SK-N-SH (cell line): ENCODE measurements around the gene SHISA3. TPM values are rescaled to one million over a fixed set of nuclear protein-coding genes. Genes with fewer than 3 reads are reported as not detected.

Experiments
- CTCF ChIA-PET: fragments of 300-600, 350-600 bp; formaldehyde crosslinking; extraction: SDS; loops from one replicate; lab custom pipeline; 2021; lab: Yijun Ruan, JAX
- POLR2A ChIA-PET: fragments of 350-600 bp; sonication (Branson Sonifier 250); formaldehyde crosslinking; extraction: SDS; loops from one replicate; lab custom pipeline; 2020; ENCODE audit warnings: antibody characterized with exemption, inconsistent platforms; lab: Yijun Ruan, JAX
- DNase-seq: peaks from one replicate; pipeline ENCODE4 v3.0.0; 2012
- H2AFZ ChIP-seq: fragments of 200-600 bp; sonication (generic); 2 replicates; pipeline ENCODE4 v1.8.1; 2016; ENCODE audit warnings: antibody characterized with exemption, mild to moderate bottlenecking, low read depth
- H3F3A ChIP-seq: fragments of 200-600 bp; sonication (generic); replicated peaks from 2 replicates; pipeline ENCODE3; 2016; ENCODE audit warnings: antibody characterized with exemption, mild to moderate bottlenecking; ENCODE audit not compliant: insufficient read depth
- H3K27ac ChIP-seq, 2 experiments: fragments of 200-500 bp in 1 of 2; fragments of 200-600 bp in 1 of 2; sonication (Bioruptor generic) in 1 of 2; sonication (generic), shearing (Covaris generic) in 1 of 2; 2 replicates each; pipeline versions ENCODE4 v1.5.1 to v1.6.1; 2014 to 2016; ENCODE audit warnings: low read depth in 2 of 2, inconsistent platforms in 1 of 2, low read length in 1 of 2, mild to moderate bottlenecking in 1 of 2, mixed read lengths in 1 of 2
- H3K27me3 ChIP-seq: fragments of 200-600 bp; sonication (generic), shearing (Covaris generic); 2 replicates; pipeline ENCODE4 v1.6.1; 2016; ENCODE audit warnings: mixed run types; ENCODE audit not compliant: insufficient read depth
- H3K36me3 ChIP-seq, 2 experiments: fragments of 200-500 bp in 1 of 2; fragments of 200-600 bp in 1 of 2; sonication (Bioruptor generic) in 1 of 2; sonication (generic) in 1 of 2; replicated peaks in 1 of 2; 2 replicates each; pipeline versions ENCODE3 to v1.5.1; 2014 to 2016; ENCODE audit warnings: low read length in 1 of 2, mild to moderate bottlenecking in 1 of 2; ENCODE audit not compliant: insufficient read depth in 2 of 2, control insufficient read depth in 1 of 2
- H3K4me1 ChIP-seq, 2 experiments: fragments of 200-500 bp in 1 of 2; fragments of 200-600 bp in 1 of 2; sonication (Bioruptor generic) in 1 of 2; sonication (generic), shearing (Covaris generic) in 1 of 2; 2 replicates each; pipeline versions ENCODE4 v1.5.1 to v1.6.1; 2014 to 2016; ENCODE audit warnings: low read depth in 1 of 2, low read length in 1 of 2, mixed run types in 1 of 2; ENCODE audit not compliant: insufficient read depth in 2 of 2, control insufficient read depth in 1 of 2
- H3K4me2 ChIP-seq: fragments of 200-600 bp; sonication (generic), shearing (Covaris generic); 2 replicates; pipeline ENCODE4 v1.6.1; 2017; ENCODE audit warnings: mixed run types
- H3K4me3 ChIP-seq, 2 experiments: fragments of 200-500 bp in 1 of 2; fragments of 200-600 bp in 1 of 2; sonication (Bioruptor generic) in 1 of 2; sonication (generic), shearing (Covaris generic) in 1 of 2; 2 replicates each; pipeline versions ENCODE4 v1.5.1 to v1.8.1; 2014 to 2016; ENCODE audit warnings: low read depth in 2 of 2, inconsistent platforms in 1 of 2, low read length in 1 of 2, mild to moderate bottlenecking in 1 of 2, mixed read lengths in 1 of 2, moderate library complexity in 1 of 2
- H3K79me2 ChIP-seq: fragments of 200-600 bp; sonication (generic); 2 replicates; pipeline ENCODE4 v1.8.1; 2017; ENCODE audit warnings: mild to moderate bottlenecking; ENCODE audit not compliant: insufficient read depth
- H3K9ac ChIP-seq: fragments of 200-600 bp; sonication (generic); 2 replicates; pipeline ENCODE4 v1.6.1; 2017; ENCODE audit warnings: mixed run types
- H3K9me2 ChIP-seq: fragments of 200-600 bp; sonication (generic); 2 replicates; pipeline ENCODE4 v1.6.1; 2017; ENCODE audit warnings: mixed run types
- H3K9me3 ChIP-seq: fragments of 200-600 bp; sonication (generic); 2 replicates; pipeline ENCODE4 v1.6.1; 2017; ENCODE audit warnings: mixed run types, mild to moderate bottlenecking, moderate library complexity
- H4K20me1 ChIP-seq: fragments of 200-600 bp; sonication (generic); 2 replicates; pipeline ENCODE4 v1.6.1; 2017; ENCODE audit warnings: mild to moderate bottlenecking, mixed run types; ENCODE audit not compliant: insufficient read depth
- ELF1 ChIP-seq: IDR thresholded peaks from 2 replicates; pipeline ENCODE4 v1.4.0; 2012
- EZH2phosphoT487 ChIP-seq: fragments of 200-600 bp; sonication (generic); IDR thresholded peaks from 2 replicates; pipeline ENCODE4 v1.6.1; 2017; ENCODE audit warnings: low read depth, mixed run types, mild to moderate bottlenecking, antibody characterized with exemption, moderate library complexity, borderline replicate concordance
- FOSL2 ChIP-seq: IDR thresholded peaks from 2 replicates; pipeline ENCODE4 v1.4.0; 2012; ENCODE audit warnings: low read depth, mild to moderate bottlenecking, moderate library complexity, borderline replicate concordance
- FOXJ3 ChIP-seq: sonication (generic); formaldehyde crosslinking; IDR thresholded peaks from 2 replicates; pipeline ENCODE4 v1.5.1; 2020; ENCODE audit warnings: mild to moderate bottlenecking, missing genetic modification reagents
- FOXM1 ChIP-seq: IDR thresholded peaks from 2 replicates; pipeline ENCODE4 v1.4.0; 2012; ENCODE audit warnings: low read depth, mild to moderate bottlenecking
- GABPA ChIP-seq: IDR thresholded peaks from 2 replicates; pipeline ENCODE4 v1.4.0; 2012; ENCODE audit warnings: low read depth, mild to moderate bottlenecking
- GATA2 ChIP-seq: sonication (generic); formaldehyde crosslinking; IDR thresholded peaks from 2 replicates; pipeline ENCODE4 v1.5.0; 2020; ENCODE audit warnings: mild to moderate bottlenecking, missing genetic modification reagents
- JUND ChIP-seq: IDR thresholded peaks from 2 replicates; pipeline ENCODE4 v1.4.0; 2012
- MEF2A ChIP-seq: IDR thresholded peaks from 2 replicates; pipeline ENCODE4 v1.4.0; 2012; ENCODE audit warnings: low read depth, borderline replicate concordance
- NFIC ChIP-seq: IDR thresholded peaks from 2 replicates; pipeline ENCODE4 v1.4.0; 2012; ENCODE audit warnings: borderline replicate concordance
- NRF1 ChIP-seq: IDR thresholded peaks from 2 replicates; pipeline ENCODE4 v1.6.1; 2012; ENCODE audit warnings: low read depth, mild to moderate bottlenecking, low read length
- POLR2AphosphoS5 ChIP-seq: IDR thresholded peaks from 2 replicates; pipeline ENCODE4 v1.6.1; 2012; ENCODE audit warnings: low read depth, low read length
- RAD21 ChIP-seq: IDR thresholded peaks from 2 replicates; pipeline ENCODE4 v1.6.1; 2012; ENCODE audit warnings: mild to moderate bottlenecking, low read length
- SIN3A ChIP-seq: IDR thresholded peaks from 2 replicates; pipeline ENCODE4 v1.6.1; 2012; ENCODE audit warnings: low read depth, mild to moderate bottlenecking, low read length, moderate library complexity, borderline replicate concordance
- TAF1 ChIP-seq: IDR thresholded peaks from 2 replicates; pipeline ENCODE4 v1.6.1; 2012; ENCODE audit warnings: low read depth, mild to moderate bottlenecking, low read length, moderate library complexity, borderline replicate concordance
- TCF12 ChIP-seq: IDR thresholded peaks from 2 replicates; pipeline ENCODE4 v1.4.0; 2012
- YY1 ChIP-seq: IDR thresholded peaks from 2 replicates; pipeline ENCODE4 v1.4.0; 2012; ENCODE audit warnings: low read depth, mild to moderate bottlenecking
- WGBS: methylation state at CpG from one replicate; pipeline ENCODE4 v1.1.6; 2017; ENCODE audit warnings: low lambda C conversion rate; 5-methylcytosine and 5-hydroxymethylcytosine counted together
- polyA plus RNA-seq, 3 experiments: library from polyadenylated mRNA; depleted of rRNA; stranded (reverse); fragments of >200 nt; gene quantifications; 2 replicates each; pipeline ENCODE4 v1.2.3, GENCODE V29; 2012
- TF ChIP-seq, protein P1 (sequence below): fragments of 200-600 bp; sonication (generic); IDR thresholded peaks from 2 replicates; pipeline ENCODE4 v1.6.1; 2017; ENCODE audit warnings: antibody characterized with exemption, mild to moderate bottlenecking, moderate library complexity
- TF ChIP-seq, protein P2 (sequence below): IDR thresholded peaks from 2 replicates; pipeline ENCODE4 v1.6.1; 2012; ENCODE audit warnings: mild to moderate bottlenecking, low read depth, low read length, moderate library complexity
- TF ChIP-seq, protein P3 (sequence below): IDR thresholded peaks from 2 replicates; pipeline ENCODE4; 2012
- TF ChIP-seq, protein P4 (sequence below): fragments of 150-350 bp; IDR thresholded peaks from 2 replicates; pipeline ENCODE4 v1.6.1; 2017; ENCODE audit warnings: antibody characterized with exemption, low read length, low read depth, borderline replicate concordance

SHISA3 gene
- polyA plus RNA-seq, 1 of the 3 experiments (the other 2 are of a cell fraction): 1.1 TPM

DNA sequence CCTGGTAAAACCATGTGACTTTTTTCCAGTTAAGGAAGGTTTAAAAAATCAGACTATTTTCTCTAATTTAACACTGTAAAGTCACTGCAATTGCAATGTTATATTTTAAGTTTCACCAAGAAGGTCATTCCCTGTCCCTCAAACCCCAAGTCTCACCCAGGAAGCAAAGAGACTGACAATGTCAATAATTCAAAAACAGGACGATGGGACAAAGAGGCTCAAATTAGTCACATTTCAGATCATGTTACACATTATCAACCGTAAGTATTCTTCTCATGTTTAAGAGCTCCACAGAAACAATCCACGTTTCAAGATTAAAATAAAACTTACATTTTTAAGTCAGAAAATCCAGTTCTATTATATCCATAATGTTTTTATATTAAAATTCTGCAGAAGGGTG is 13.2 kb downstream of the SHISA3 start:
- CTCF ChIA-PET: interaction anchor here (1.0 kb wide), 1 partner anchor 126 kb away, joined by 3 read pairs; no protein-coding TSS in a partner anchor

DNA sequence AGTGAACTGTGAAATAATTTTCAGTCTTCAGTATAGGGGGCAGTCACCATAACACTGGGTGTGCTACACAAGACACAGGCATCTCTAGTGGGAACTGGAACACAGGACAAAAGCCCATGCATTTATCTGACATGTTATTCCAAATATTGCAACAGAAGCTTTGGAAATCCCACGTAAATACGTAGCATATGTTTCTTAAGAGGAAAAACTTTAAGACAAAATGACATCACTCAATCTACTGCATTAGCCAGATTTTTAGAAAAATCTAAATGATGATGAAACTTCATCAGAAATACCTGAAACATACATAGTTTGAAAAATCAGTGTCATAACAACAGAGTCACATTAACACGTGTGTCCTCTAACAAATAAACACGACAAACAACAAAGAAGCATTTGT is 14.5 kb downstream of the SHISA3 start:
- Histone ChIP-seq H3K4me3 (no peak overlapping the region), H2AFZ (no peak overlapping the region), H3K27ac (peak overlapping the region; percentile 40 to 86), H3K9me3 (no peaks in the 10 kb centered on the region), H3K9me2 (no peaks in the 10 kb centered on the region), H3K79me2 (no peaks in the 10 kb centered on the region), H3K4me1 (peaks cover 3 to 7% of the 10 kb centered on the region in 2 experiments; a peak in 1 of 4 replicates), H3F3A (no peaks in the 10 kb centered on the region), H3K27me3 (no peaks in the 10 kb centered on the region), H4K20me1 (no peaks in the 10 kb centered on the region), H3K9ac (no peak overlapping the region), H3K36me3 (no peaks in the 10 kb centered on the region), H3K4me2 (peak overlapping the region; percentile 13; the same call in 1 of the 2 replicates)
- ChIA-PET CTCF (interaction anchor here (0.9 kb wide), 1 partner anchor 10 kb away, joined by 4 read pairs; no protein-coding TSS in a partner anchor), POLR2A (no interaction called here)
- TF ChIP-seq ELF1: no peak
- TF ChIP-seq, protein P1, sequence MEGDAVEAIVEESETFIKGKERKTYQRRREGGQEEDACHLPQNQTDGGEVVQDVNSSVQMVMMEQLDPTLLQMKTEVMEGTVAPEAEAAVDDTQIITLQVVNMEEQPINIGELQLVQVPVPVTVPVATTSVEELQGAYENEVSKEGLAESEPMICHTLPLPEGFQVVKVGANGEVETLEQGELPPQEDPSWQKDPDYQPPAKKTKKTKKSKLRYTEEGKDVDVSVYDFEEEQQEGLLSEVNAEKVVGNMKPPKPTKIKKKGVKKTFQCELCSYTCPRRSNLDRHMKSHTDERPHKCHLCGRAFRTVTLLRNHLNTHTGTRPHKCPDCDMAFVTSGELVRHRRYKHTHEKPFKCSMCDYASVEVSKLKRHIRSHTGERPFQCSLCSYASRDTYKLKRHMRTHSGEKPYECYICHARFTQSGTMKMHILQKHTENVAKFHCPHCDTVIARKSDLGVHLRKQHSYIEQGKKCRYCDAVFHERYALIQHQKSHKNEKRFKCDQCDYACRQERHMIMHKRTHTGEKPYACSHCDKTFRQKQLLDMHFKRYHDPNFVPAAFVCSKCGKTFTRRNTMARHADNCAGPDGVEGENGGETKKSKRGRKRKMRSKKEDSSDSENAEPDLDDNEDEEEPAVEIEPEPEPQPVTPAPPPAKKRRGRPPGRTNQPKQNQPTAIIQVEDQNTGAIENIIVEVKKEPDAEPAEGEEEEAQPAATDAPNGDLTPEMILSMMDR: no peak
- no peak for TF ChIP-seq GABPA
- TF ChIP-seq POLR2AphosphoS5: no peak
- TF ChIP-seq, protein P2, sequence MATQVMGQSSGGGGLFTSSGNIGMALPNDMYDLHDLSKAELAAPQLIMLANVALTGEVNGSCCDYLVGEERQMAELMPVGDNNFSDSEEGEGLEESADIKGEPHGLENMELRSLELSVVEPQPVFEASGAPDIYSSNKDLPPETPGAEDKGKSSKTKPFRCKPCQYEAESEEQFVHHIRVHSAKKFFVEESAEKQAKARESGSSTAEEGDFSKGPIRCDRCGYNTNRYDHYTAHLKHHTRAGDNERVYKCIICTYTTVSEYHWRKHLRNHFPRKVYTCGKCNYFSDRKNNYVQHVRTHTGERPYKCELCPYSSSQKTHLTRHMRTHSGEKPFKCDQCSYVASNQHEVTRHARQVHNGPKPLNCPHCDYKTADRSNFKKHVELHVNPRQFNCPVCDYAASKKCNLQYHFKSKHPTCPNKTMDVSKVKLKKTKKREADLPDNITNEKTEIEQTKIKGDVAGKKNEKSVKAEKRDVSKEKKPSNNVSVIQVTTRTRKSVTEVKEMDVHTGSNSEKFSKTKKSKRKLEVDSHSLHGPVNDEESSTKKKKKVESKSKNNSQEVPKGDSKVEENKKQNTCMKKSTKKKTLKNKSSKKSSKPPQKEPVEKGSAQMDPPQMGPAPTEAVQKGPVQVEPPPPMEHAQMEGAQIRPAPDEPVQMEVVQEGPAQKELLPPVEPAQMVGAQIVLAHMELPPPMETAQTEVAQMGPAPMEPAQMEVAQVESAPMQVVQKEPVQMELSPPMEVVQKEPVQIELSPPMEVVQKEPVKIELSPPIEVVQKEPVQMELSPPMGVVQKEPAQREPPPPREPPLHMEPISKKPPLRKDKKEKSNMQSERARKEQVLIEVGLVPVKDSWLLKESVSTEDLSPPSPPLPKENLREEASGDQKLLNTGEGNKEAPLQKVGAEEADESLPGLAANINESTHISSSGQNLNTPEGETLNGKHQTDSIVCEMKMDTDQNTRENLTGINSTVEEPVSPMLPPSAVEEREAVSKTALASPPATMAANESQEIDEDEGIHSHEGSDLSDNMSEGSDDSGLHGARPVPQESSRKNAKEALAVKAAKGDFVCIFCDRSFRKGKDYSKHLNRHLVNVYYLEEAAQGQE: no peak
- no peak for TF ChIP-seq YY1
- TF ChIP-seq MEF2A: no peak
- 85% methylated on average over 4 of the region's 4 CpGs for WGBS
- no peak for DNase-seq

More for the DNA sequence above, 13.2 kb downstream of the SHISA3 start:
- no peaks in the 10 kb centered on the region for H3K27me3 ChIP-seq
- peak overlapping the region in 1 of 2 experiments; percentile 86; a peak in 2 of 4 replicates for H3K27ac ChIP-seq
- H3K4me3 ChIP-seq: no peak overlapping the region
- H3K9ac ChIP-seq: no peak overlapping the region
- POLR2A ChIA-PET: no interaction called here
- H3K79me2 ChIP-seq: no peaks in the 10 kb centered on the region
- no peak overlapping the region for H3K4me2 ChIP-seq
- H3K36me3 ChIP-seq: no peaks in the 10 kb centered on the region
- H3F3A ChIP-seq: no peaks in the 10 kb centered on the region
- 13% methylated on average over 3 of the region's 3 CpGs for WGBS
- H4K20me1 ChIP-seq: no peaks in the 10 kb centered on the region
- H3K4me1 ChIP-seq: peaks cover 3 to 7% of the 10 kb centered on the region in 2 experiments; a peak in 1 of 4 replicates
- H2AFZ ChIP-seq: 0 out of 2 replicates have a peak overlapping the region, but pooled peaks have one; percentile 54
- H3K9me2 ChIP-seq: no peaks in the 10 kb centered on the region
- no peaks in the 10 kb centered on the region for H3K9me3 ChIP-seq
- TF ChIP-seq EZH2phosphoT487 (no peak), YY1 (no peak), RAD21 (no peak), MEF2A (no peak), SIN3A (no peak), FOXM1 (no peak), GATA2 (CRISPR knock-in tag) (no peak), NFIC (no peak), TAF1 (no peak), ELF1 (no peak), JUND (0 out of 2 replicates have a peak, but pooled peaks have one; percentile 18), FOSL2 (peak; percentile 39; the same call in 1 of the 2 replicates), TCF12 (peak; percentile 24; the same call in 1 of the 2 replicates), NRF1 (no peak), FOXJ3 (CRISPR knock-in tag) (no peak)
- TF ChIP-seq, protein P1: no peak
- TF ChIP-seq, protein P3, sequence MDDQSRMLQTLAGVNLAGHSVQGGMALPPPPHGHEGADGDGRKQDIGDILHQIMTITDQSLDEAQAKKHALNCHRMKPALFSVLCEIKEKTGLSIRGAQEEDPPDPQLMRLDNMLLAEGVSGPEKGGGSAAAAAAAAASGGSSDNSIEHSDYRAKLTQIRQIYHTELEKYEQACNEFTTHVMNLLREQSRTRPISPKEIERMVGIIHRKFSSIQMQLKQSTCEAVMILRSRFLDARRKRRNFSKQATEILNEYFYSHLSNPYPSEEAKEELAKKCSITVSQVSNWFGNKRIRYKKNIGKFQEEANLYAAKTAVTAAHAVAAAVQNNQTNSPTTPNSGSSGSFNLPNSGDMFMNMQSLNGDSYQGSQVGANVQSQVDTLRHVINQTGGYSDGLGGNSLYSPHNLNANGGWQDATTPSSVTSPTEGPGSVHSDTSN: peak; percentile 69
- TF ChIP-seq, protein P4, sequence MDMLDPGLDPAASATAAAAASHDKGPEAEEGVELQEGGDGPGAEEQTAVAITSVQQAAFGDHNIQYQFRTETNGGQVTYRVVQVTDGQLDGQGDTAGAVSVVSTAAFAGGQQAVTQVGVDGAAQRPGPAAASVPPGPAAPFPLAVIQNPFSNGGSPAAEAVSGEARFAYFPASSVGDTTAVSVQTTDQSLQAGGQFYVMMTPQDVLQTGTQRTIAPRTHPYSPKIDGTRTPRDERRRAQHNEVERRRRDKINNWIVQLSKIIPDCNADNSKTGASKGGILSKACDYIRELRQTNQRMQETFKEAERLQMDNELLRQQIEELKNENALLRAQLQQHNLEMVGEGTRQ: no peak
- no peak for DNase-seq
